SK-N-SH treated with all-trans-retinoic acid at 6 μM for 48 hours (cell line): ENCODE results near the gene EPS8L2.

Experiments used
- ATAC-seq: fragments of 200-7000 bp; cut with Tn5 transposase; 3 replicates; pipeline ENCODE4 v1.9.1; 2020; ENCODE audit warnings: mild to moderate bottlenecking, moderate library complexity
- CSDC2 ChIP-seq: fragments of 250-450 bp; sonication (Bioruptor Pico); IDR thresholded peaks from 2 replicates; pipeline ENCODE4 v1.5.0; 2020; ENCODE audit warnings: mild to moderate bottlenecking, moderate library complexity
- ISL1 ChIP-seq: fragments of 250-450 bp; sonication (Bioruptor Pico); IDR thresholded peaks from 2 replicates; pipeline ENCODE4 v2.1.2; 2022; ENCODE audit warnings: mild to moderate bottlenecking, moderate library complexity
- OSR1 ChIP-seq: fragments of 250-450 bp; sonication (Bioruptor Pico); IDR thresholded peaks from 2 replicates; pipeline ENCODE4 v1.8.0; 2022; ENCODE audit warnings: moderate library complexity, mild to moderate bottlenecking, inconsistent platforms
- PATZ1 ChIP-seq: fragments of 250-450 bp; sonication (Bioruptor Pico); IDR thresholded peaks from 2 replicates; pipeline ENCODE4 v1.8.0; 2020; ENCODE audit warnings: mild to moderate bottlenecking, moderate library complexity, borderline replicate concordance
- POU6F1 ChIP-seq: fragments of 250-450 bp; sonication (Bioruptor Pico); IDR thresholded peaks from 2 replicates; pipeline ENCODE4 v1.8.0; 2021; ENCODE audit warnings: low read depth, mild to moderate bottlenecking, moderate library complexity, borderline replicate concordance
- PPARA ChIP-seq: fragments of 250-450 bp; sonication (Bioruptor Pico); IDR thresholded peaks from 2 replicates; pipeline ENCODE4 v1.5.0; 2020; ENCODE audit warnings: mild to moderate bottlenecking, borderline replicate concordance
- RARB ChIP-seq: fragments of 250-450 bp; sonication (Bioruptor Pico); IDR thresholded peaks from 2 replicates; pipeline ENCODE4 v1.8.0; 2021; ENCODE audit warnings: mild to moderate bottlenecking, moderate library complexity
- SNAI2 ChIP-seq: fragments of 250-450 bp; sonication (Bioruptor Pico); IDR thresholded peaks from 2 replicates; pipeline ENCODE4 v1.5.0; 2020; ENCODE audit warnings: mild to moderate bottlenecking, moderate library complexity
- TOX ChIP-seq: fragments of 250-450 bp; sonication (Bioruptor Pico); IDR thresholded peaks from 2 replicates; pipeline ENCODE4 v1.8.0; 2021; ENCODE audit warnings: mild to moderate bottlenecking, moderate library complexity, borderline replicate concordance
- ZC3H10 ChIP-seq: fragments of 250-450 bp; sonication (Bioruptor Pico); IDR thresholded peaks from 2 replicates; pipeline ENCODE4 v1.5.1; 2021; ENCODE audit warnings: mild to moderate bottlenecking, moderate library complexity
- ZFP3 ChIP-seq: fragments of 250-450 bp; sonication (Bioruptor Pico); IDR thresholded peaks from 2 replicates; pipeline ENCODE4 v1.5.0; 2020; ENCODE audit warnings: mild to moderate bottlenecking, moderate library complexity
- ZFP30 ChIP-seq: fragments of 450-650 bp; formaldehyde crosslinking; IDR thresholded peaks from 2 replicates; pipeline ENCODE4 v1.5.0; 2022; ENCODE audit warnings: mild to moderate bottlenecking, moderate library complexity
- ZNF565 ChIP-seq: fragments of 450-650 bp; formaldehyde crosslinking; conservative IDR thresholded peaks from 2 replicates; pipeline ENCODE4 v1.5.0; 2020; ENCODE audit warnings: low read depth, mild to moderate bottlenecking, moderate library complexity
- ZNF70 ChIP-seq: fragments of 450-650 bp; formaldehyde crosslinking; IDR thresholded peaks from 2 replicates; pipeline ENCODE4 v1.5.0; 2020; ENCODE audit warnings: mild to moderate bottlenecking, moderate library complexity
- ZNF8 ChIP-seq: fragments of 450-650 bp; formaldehyde crosslinking; IDR thresholded peaks from 2 replicates; pipeline ENCODE4 v1.5.0; 2020; ENCODE audit warnings: mild to moderate bottlenecking, moderate library complexity
- TF ChIP-seq, protein P1 (sequence below): fragments of 250-450 bp; sonication (Bioruptor Pico); IDR thresholded peaks from 2 replicates; pipeline ENCODE4 v1.5.1; 2020; ENCODE audit warnings: low read depth, mild to moderate bottlenecking, moderate library complexity
- TF ChIP-seq, protein P2 (sequence below): fragments of 250-450 bp; sonication (Bioruptor Pico); IDR thresholded peaks from 2 replicates; pipeline ENCODE4 v1.5.0; 2020; ENCODE audit warnings: mild to moderate bottlenecking, moderate library complexity

Gene EPS8L2

GRCh38 chr11:704781-705645 is 1.0 kb upstream of the EPS8L2 start (continued):
- TF ChIP-seq PATZ1 (CRISPR knock-in tag): no peak
- TF ChIP-seq ISL1 (CRISPR knock-in tag): no peak
- no peak for TF ChIP-seq ZFP30
- no peak for TF ChIP-seq ZNF565 (CRISPR knock-in tag)
- TF ChIP-seq RARB: no peak
- TF ChIP-seq ZC3H10 (CRISPR knock-in tag): no peak

- TF ChIP-seq SNAI2 (no peak), ZNF8 (CRISPR knock-in tag) (no peak)
- peak; percentile 8; the same call in 2 of the 3 replicates for ATAC-seq
Measured at GRCh38 chr11:706439-706956, 467 bp downstream of the EPS8L2 start.

- peak; percentile 16 for ATAC-seq
- TF ChIP-seq, protein P1, sequence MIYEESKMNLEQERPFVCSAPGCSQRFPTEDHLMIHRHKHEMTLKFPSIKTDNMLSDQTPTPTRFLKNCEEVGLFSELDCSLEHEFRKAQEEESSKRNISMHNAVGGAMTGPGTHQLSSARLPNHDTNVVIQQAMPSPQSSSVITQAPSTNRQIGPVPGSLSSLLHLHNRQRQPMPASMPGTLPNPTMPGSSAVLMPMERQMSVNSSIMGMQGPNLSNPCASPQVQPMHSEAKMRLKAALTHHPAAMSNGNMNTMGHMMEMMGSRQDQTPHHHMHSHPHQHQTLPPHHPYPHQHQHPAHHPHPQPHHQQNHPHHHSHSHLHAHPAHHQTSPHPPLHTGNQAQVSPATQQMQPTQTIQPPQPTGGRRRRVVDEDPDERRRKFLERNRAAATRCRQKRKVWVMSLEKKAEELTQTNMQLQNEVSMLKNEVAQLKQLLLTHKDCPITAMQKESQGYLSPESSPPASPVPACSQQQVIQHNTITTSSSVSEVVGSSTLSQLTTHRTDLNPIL (CRISPR knock-in tag): no peak
- TF ChIP-seq, protein P2, sequence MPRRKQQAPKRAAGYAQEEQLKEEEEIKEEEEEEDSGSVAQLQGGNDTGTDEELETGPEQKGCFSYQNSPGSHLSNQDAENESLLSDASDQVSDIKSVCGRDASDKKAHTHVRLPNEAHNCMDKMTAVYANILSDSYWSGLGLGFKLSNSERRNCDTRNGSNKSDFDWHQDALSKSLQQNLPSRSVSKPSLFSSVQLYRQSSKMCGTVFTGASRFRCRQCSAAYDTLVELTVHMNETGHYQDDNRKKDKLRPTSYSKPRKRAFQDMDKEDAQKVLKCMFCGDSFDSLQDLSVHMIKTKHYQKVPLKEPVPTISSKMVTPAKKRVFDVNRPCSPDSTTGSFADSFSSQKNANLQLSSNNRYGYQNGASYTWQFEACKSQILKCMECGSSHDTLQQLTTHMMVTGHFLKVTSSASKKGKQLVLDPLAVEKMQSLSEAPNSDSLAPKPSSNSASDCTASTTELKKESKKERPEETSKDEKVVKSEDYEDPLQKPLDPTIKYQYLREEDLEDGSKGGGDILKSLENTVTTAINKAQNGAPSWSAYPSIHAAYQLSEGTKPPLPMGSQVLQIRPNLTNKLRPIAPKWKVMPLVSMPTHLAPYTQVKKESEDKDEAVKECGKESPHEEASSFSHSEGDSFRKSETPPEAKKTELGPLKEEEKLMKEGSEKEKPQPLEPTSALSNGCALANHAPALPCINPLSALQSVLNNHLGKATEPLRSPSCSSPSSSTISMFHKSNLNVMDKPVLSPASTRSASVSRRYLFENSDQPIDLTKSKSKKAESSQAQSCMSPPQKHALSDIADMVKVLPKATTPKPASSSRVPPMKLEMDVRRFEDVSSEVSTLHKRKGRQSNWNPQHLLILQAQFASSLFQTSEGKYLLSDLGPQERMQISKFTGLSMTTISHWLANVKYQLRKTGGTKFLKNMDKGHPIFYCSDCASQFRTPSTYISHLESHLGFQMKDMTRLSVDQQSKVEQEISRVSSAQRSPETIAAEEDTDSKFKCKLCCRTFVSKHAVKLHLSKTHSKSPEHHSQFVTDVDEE (CRISPR knock-in tag): no peak
- TF ChIP-seq TOX (CRISPR knock-in tag) (no peak), ISL1 (CRISPR knock-in tag) (no peak), PPARA (CRISPR knock-in tag) (no peak), ZNF565 (CRISPR knock-in tag) (no peak), OSR1 (CRISPR knock-in tag) (no peak)
Measured at GRCh38 chr11:706957-707816, 1.2 kb downstream of the EPS8L2 start.

- TF ChIP-seq CSDC2 (CRISPR knock-in tag): no peak
- TF ChIP-seq ZNF70 (CRISPR knock-in tag): no peak
- no peak for TF ChIP-seq SNAI2
- TF ChIP-seq, protein P1 (CRISPR knock-in tag): no peak
- TF ChIP-seq TOX (CRISPR knock-in tag): no peak
- TF ChIP-seq POU6F1: no peak
- no peak for TF ChIP-seq ZFP3 (CRISPR knock-in tag)
- no peak for TF ChIP-seq RARB
- no peak for ATAC-seq
Measured at GRCh38 chr11:707817-708420, 1.9 kb downstream of the EPS8L2 start.
